ENCODE measurements around the gene SSBP3. TPM values are rescaled to one million over a fixed set of nuclear protein-coding genes. Genes with fewer than 3 reads are reported as not detected.

Gene SSBP3
- total RNA-seq, 4 donors from 2014 or later, result 19.3 to 40.5 (median 31.3) TPM

DNA sequence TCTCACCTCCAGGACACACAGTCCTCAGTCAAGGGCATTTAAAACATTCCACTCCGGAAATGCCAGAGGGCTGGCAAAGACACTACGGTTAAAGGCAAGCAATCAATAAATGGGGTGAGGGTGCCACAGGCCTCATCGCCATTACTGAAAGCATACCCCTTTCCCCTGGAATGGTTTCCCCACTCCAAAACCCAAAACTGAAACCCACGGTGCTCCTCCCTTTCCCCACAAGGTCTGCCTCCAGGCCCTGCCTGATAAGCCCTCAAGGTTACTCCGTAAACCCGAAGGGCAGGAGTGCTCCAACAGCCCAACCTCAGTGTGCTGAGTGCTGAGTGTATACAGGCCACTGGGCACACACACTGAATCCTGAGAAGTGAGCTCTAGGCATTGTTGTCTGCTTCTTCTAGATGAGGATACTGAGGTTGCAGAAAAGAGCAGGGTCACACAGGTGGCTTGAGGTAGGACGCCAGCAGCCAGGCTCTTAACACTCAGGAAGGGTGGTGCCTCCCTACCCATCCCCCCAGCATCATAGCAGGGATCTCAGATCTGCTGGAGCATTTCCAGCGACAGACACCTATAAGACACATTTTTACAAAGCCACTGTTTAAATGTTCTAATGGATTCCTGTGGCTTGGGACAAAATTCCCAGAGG, 29.0 kb downstream of the SSBP3 start:
- no peak for DNase-seq (ENCODE audit: low spot score in 2 of 2)
- TF ChIP-seq CTCF (IDR thresholded peaks at IDR 0.05), result no peak
- TF ChIP-seq POLR2A (IDR thresholded peaks at IDR 0.05), result no peak
- intact Hi-C loops (cut with DNase I; ENCODE audit: low total_unique reads), result no loop called here

DNA sequence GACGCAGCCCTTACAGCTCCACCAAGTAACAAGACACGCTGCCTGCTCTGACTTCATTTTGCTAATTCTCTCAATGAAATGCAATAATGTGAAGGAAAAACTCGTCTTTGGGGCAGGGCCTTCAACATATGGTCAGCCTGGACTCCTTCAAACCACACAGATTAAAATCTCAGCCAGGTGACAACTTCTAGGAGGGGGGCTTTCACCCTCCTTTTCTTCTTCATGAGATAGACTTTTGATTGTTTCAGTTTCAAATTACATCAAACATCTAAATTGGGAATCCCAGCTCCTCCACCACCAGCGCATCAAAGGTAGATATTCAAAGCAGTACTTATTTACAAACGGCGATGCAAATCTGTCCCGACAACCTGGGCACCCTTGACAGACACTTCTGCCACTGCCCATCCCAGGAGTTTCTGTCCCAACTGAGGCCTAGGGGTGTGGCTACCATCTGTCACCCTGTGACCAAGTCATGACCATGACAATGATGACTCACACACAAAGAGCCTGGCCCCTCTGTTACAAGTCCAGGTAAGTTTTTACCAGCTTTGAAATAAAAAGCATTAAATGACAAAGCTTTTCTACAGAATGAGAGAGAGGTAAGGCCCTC, 29.7 kb downstream of the SSBP3 start:
- TF ChIP-seq POLR2A (IDR thresholded peaks at IDR 0.05), result no peak
- no peak for TF ChIP-seq CTCF (IDR thresholded peaks at IDR 0.05)
- WGBS, 2 donors, result 84 to 88% methylated on average over 7 of the region's 7 CpGs
- intact Hi-C loops (cut with DNase I; ENCODE audit: low total_unique reads), result no loop called here
- DNase-seq (ENCODE audit: low spot score in 2 of 2), result no peak
- H3K4me3 ChIP-seq (ENCODE audit: low read depth, poor library complexity, severe bottlenecking), result no peak overlapping the region

More for the DNA sequence above, 29.0 kb downstream of the SSBP3 start:
- no peak overlapping the region for H3K4me3 ChIP-seq (ENCODE audit: low read depth, poor library complexity, severe bottlenecking)
- WGBS, 2 donors, result 73 to 85% methylated on average over 8 of the region's 8 CpGs

- DNase-seq (ENCODE audit: low spot score in 2 of 2), result no peak
- 75 to 82% methylated on average over 7 to 8 of the region's 8 CpGs for WGBS, 2 donors
- TF ChIP-seq POLR2A (IDR thresholded peaks at IDR 0.05) (no peak), CTCF (IDR thresholded peaks at IDR 0.05) (no peak)
- no peak overlapping the region for H3K4me3 ChIP-seq (ENCODE audit: low read depth, poor library complexity, severe bottlenecking)
- intact Hi-C loops (cut with DNase I; ENCODE audit: low total_unique reads), result no loop called here
Observed at GRCh38 chr1:54375712-54376429, 30.3 kb downstream of the SSBP3 start.

DNA sequence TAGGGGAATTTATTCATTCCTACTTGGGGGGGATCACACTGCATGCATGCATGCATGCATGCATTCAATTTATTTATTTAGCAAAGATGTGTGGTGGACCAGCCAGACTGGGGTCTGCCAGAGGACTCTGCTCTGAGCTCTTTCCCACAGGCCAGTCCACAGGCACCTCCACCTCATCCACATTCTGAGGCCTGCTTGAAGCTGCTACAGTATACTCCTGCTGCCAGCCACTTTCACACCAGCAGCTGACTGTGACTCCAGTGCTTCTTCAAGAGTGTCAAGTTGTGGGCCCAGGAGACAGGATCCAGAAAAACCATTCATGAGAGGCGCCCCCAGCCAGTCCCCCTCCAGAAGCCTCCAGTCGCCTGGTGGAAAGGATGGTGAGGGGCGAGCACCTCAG, 30.9 kb downstream of the SSBP3 start:
- 94 to 100% methylated on average over 3 of the region's 3 CpGs for WGBS, 2 donors
- intact Hi-C loops (cut with DNase I; ENCODE audit: low total_unique reads), result no loop called here
- TF ChIP-seq CTCF (IDR thresholded peaks at IDR 0.05), result no peak
- TF ChIP-seq POLR2A (IDR thresholded peaks at IDR 0.05), result no peak

DNA sequence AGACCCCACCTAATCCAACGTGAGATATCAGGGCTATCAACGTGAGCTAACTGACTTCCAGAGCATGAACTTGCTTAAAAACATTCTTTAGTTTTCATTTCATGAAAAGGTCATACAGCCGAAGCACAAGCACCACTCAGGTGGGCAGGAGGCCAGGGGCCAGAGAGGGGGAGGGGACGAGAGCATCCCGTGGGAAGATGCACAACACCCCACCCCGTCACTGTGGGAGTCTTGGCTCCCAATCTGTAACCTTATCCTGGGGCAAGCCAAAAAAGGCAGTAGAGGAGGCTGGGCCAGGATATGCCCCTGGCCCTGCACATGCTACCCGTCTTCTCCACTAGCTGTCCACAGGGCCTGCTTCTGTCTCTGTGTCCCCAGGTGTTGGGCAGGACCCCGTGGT, 31.4 kb downstream of the SSBP3 start:
- intact Hi-C loops (cut with DNase I; ENCODE audit: low total_unique reads), result no loop called here
- WGBS, 2 donors, result 71 to 79% methylated on average over 8 of the region's 8 CpGs
- DNase-seq (ENCODE audit: low spot score in 2 of 2), result no peak
- no peak overlapping the region for H3K4me3 ChIP-seq (ENCODE audit: low read depth, poor library complexity, severe bottlenecking)
- no peak for TF ChIP-seq CTCF (IDR thresholded peaks at IDR 0.05)
- no peak for TF ChIP-seq POLR2A (IDR thresholded peaks at IDR 0.05)

More for the DNA sequence above, 30.9 kb downstream of the SSBP3 start:
- H3K4me3 ChIP-seq (ENCODE audit: low read depth, poor library complexity, severe bottlenecking), result no peak overlapping the region
- no peak for DNase-seq (ENCODE audit: low spot score in 2 of 2)
